ENCODE results near the gene FAAP100. TPM values are rescaled to one million over a fixed set of nuclear protein-coding genes. Genes with fewer than 3 reads are reported as not detected.

The FAAP100 gene
- total RNA-seq, 4 donors from 2014 or later = 20.1 to 41.7 (median 26.7) TPM

- H3K9me3 ChIP-seq = no peaks in the 10 kb centered on the region
- H3K27ac ChIP-seq = peak overlapping the region in 2 of 4 donors; percentile 82 to 88
- DNase-seq (ENCODE audit: low spot score in 2 of 2) = no peak
- H3K4me3 ChIP-seq = peak overlapping the region in 3 of 4 donors; percentile 85 to 96 (median 92)
- TF ChIP-seq, protein P1, sequence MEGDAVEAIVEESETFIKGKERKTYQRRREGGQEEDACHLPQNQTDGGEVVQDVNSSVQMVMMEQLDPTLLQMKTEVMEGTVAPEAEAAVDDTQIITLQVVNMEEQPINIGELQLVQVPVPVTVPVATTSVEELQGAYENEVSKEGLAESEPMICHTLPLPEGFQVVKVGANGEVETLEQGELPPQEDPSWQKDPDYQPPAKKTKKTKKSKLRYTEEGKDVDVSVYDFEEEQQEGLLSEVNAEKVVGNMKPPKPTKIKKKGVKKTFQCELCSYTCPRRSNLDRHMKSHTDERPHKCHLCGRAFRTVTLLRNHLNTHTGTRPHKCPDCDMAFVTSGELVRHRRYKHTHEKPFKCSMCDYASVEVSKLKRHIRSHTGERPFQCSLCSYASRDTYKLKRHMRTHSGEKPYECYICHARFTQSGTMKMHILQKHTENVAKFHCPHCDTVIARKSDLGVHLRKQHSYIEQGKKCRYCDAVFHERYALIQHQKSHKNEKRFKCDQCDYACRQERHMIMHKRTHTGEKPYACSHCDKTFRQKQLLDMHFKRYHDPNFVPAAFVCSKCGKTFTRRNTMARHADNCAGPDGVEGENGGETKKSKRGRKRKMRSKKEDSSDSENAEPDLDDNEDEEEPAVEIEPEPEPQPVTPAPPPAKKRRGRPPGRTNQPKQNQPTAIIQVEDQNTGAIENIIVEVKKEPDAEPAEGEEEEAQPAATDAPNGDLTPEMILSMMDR (IDR thresholded peaks at IDR 0.05) = no peak
- TF ChIP-seq POLR2A (IDR thresholded peaks at IDR 0.05) (no peak), EP300 (IDR thresholded peaks at IDR 0.05) (no peak)
- H3K36me3 ChIP-seq = peaks cover 2 to 50% (median 18%) of the 10 kb centered on the region in 3 donors
- 71 to 79% methylated on average over 25 to 27 of the region's 27 CpGs for WGBS, 2 donors
- no peaks in the 10 kb centered on the region for H3K27me3 ChIP-seq
- H3K4me1 ChIP-seq = peaks cover 0 to 34% (median 21%) of the 10 kb centered on the region in 4 donors
These were observed 1.2 kb downstream of the FAAP100 start for GRCh38 chr17:81550830-81551457.

DNA sequence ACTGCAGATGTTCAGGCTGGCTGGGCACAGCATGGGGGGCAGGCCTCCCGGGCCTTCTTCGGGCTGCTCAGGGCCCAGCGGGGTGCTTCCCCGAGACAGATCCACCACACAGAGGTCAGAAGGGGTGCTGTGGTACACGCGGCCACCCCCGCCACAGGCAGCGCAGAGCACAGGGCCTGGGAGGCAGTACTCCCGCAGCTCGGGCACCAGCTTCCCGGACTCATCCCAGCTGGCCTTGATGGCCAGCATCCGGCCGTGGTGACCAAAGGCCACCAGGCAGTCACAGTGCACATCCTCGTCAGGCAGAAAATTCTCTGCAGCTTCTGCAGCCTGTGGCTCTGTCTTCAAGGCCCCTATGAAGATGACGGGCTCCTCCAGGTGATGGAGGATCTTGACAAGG lies 1.9 kb downstream of the FAAP100 start:
- Histone ChIP-seq H3K4me1 (peaks cover 0 to 34% (median 21%) of the 10 kb centered on the region in 4 donors), H3K36me3 (peaks cover 2 to 55% (median 18%) of the 10 kb centered on the region in 3 donors), H3K27ac (no peak overlapping the region), H3K9me3 (no peaks in the 10 kb centered on the region), H3K4me3 (no peak overlapping the region), H3K27me3 (no peaks in the 10 kb centered on the region)
- WGBS, 2 donors = 90 to 98% methylated on average over 5 to 15 of the region's 15 CpGs
- no peak for DNase-seq (ENCODE audit: low spot score in 2 of 2)
- TF ChIP-seq, protein P1 (IDR thresholded peaks at IDR 0.05) = no peak
- TF ChIP-seq EP300 (IDR thresholded peaks at IDR 0.05) (no peak), POLR2A (IDR thresholded peaks at IDR 0.05) (no peak)

DNA sequence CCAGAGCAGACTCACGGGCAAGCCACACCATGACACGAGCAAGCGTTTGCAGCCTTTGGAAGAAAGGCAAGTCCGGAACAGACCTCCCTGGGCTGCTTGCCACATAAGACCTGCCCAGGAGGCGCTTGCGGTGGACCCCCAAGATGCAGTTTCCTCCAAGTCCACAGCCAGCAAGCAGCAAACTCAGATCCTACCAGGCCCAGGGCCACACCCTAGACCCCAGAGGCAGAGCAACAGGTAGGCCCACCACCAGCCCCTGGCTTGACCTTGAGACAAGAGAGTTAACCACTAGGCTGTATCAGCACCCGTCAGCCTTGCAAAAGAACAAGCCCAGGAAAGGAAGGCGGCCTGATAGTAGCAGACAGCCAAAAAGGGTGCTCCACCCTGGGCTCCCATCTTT lies 2.3 kb downstream of the FAAP100 start:
- no peak for DNase-seq (ENCODE audit: low spot score in 2 of 2)
- Histone ChIP-seq H3K36me3 (peaks cover 2 to 59% (median 18%) of the 10 kb centered on the region in 3 donors), H3K27me3 (no peaks in the 10 kb centered on the region), H3K9me3 (no peaks in the 10 kb centered on the region), H3K27ac (no peak overlapping the region), H3K4me1 (peaks cover 0 to 34% (median 21%) of the 10 kb centered on the region in 4 donors), H3K4me3 (no peak overlapping the region)
- 73 to 94% methylated on average over 5 to 8 of the region's 8 CpGs for WGBS, 2 donors
- TF ChIP-seq POLR2A (IDR thresholded peaks at IDR 0.05) = no peak
- no peak for TF ChIP-seq EP300 (IDR thresholded peaks at IDR 0.05)
- TF ChIP-seq, protein P1 (IDR thresholded peaks at IDR 0.05) = no peak

DNA sequence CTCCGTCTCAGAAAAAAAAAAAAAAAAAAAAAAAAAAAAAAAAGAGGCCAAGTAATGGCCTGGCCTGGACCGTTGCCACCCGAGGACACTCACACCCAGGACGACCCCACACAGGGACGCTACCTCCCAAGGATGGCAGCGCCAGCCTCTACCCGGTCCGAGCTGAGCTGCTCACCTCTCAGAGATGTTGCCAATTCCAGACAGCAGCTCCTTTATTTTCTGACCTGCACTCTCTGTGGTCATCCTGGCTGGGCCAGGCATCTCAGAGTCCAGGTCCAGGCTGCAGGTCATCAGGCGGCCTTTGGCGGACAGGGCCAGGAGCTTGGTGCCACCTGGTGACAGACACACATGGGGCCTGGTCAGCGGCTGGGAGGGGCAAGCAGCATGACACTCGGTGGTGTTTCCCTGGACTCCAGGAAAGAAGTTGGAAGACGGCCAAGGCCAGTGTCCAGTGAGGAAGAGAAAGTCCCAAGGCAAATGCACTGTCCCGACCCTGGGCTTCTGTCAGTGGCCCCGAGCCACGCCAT lies 3.1 kb downstream of the FAAP100 start:
- Histone ChIP-seq H3K27me3 (no peaks in the 10 kb centered on the region), H3K9me3 (no peaks in the 10 kb centered on the region), H3K36me3 (peaks cover 2 to 67% (median 18%) of the 10 kb centered on the region in 3 donors), H3K27ac (no peak overlapping the region), H3K4me3 (no peak overlapping the region), H3K4me1 (peaks cover 0 to 31% (median 20%) of the 10 kb centered on the region in 4 donors)
- TF ChIP-seq POLR2A (IDR thresholded peaks at IDR 0.05) = no peak
- TF ChIP-seq, protein P1 (IDR thresholded peaks at IDR 0.05) = no peak
- no peak for TF ChIP-seq EP300 (IDR thresholded peaks at IDR 0.05)
- 83 to 87% methylated on average over 13 to 16 of the region's 16 CpGs for WGBS, 2 donors
- DNase-seq (ENCODE audit: low spot score in 2 of 2) = no peak

DNA sequence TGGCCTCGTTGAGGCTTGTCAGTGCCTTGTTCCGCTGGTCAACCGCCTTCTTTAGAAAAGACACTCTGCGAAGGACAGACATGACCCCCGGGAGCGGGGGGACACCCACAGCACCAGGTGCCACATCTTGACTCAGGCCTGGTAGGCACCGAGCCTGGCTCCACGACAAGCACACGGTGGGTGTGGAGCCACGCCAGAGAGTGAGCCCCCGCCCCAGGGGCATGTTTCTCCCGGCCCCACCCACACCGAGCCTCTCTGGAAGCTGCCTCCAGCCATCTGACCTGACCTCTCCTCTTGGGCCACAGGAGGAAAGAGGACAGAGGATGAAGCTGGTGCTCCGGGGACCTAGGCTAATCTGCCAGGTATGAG lies 4.6 kb downstream of the FAAP100 start:
- TF ChIP-seq POLR2A (IDR thresholded peaks at IDR 0.05) (no peak), EP300 (IDR thresholded peaks at IDR 0.05) (no peak)
- TF ChIP-seq, protein P1 (IDR thresholded peaks at IDR 0.05) = no peak
- no peaks in the 10 kb centered on the region for H3K27me3 ChIP-seq
- H3K9me3 ChIP-seq = no peaks in the 10 kb centered on the region
- WGBS, 2 donors = 70 to 86% methylated on average over 8 to 11 of the region's 14 CpGs
- DNase-seq (ENCODE audit: low spot score in 2 of 2) = no peak
- H3K36me3 ChIP-seq = peaks cover 2 to 82% (median 23%) of the 10 kb centered on the region in 3 donors
- peaks cover 0 to 17% (median 9%) of the 10 kb centered on the region in 4 donors for H3K4me1 ChIP-seq
- no peak overlapping the region for H3K4me3 ChIP-seq
- no peak overlapping the region for H3K27ac ChIP-seq

All from tibial nerve (tissue), 4 donors.